Ascending aorta (tissue), 2 donors: Measurements from ENCODE around the gene MBP. TPM values are rescaled to one million over a fixed set of nuclear protein-coding genes. Genes with fewer than 3 reads are reported as not detected.

Experiments
- DNase-seq, 2 donors: peaks; one replicate each; pipeline ENCODE4 v3.0.0-alpha.2; 2019; ENCODE audit warnings: low spot score in 2 of 2
- H3K27ac ChIP-seq, 2 donors: fragments of 200-600 bp; sonication (generic); one replicate each; pipeline ENCODE4 v1.5.1; 2016 to 2017; ENCODE audit warnings: mild to moderate bottlenecking in 1 of 2
- H3K27me3 ChIP-seq: fragments of 200-600 bp; sonication (generic); one replicate; pipeline ENCODE4 v1.5.1; 2017
- H3K36me3 ChIP-seq, 2 donors: fragments of 200-600 bp; sonication (generic); one replicate each; pipeline ENCODE4 v1.5.1; 2016
- H3K4me1 ChIP-seq, 2 donors: fragments of 200-600 bp; sonication (generic); one replicate each; pipeline ENCODE4 v1.5.1; 2016 to 2017; ENCODE audit warnings: mild to moderate bottlenecking in 1 of 2
- H3K4me3 ChIP-seq, 2 donors: fragments of 200-600 bp; sonication (generic); one replicate each; pipeline ENCODE4 v1.5.1; 2016 to 2017; ENCODE audit warnings: mild to moderate bottlenecking in 1 of 2
- H3K9me3 ChIP-seq, 2 donors: fragments of 200-600 bp; sonication (generic); one replicate each; pipeline ENCODE4 v1.5.1; 2016
- intact Hi-C: fragments of 100-400 bp; cut with DNase I; formaldehyde crosslinking; loops from one replicate; pipeline ENCODE4 v1.15.1; 2023
- total RNA-seq: library from RNA; depleted of rRNA; stranded (reverse); fragments of >200 nt; gene quantifications from one replicate; pipeline ENCODE4 v1.1.0, GENCODE V29; 2016
- TF ChIP-seq, protein P1 (sequence below), 3 experiments: fragments of 200-600 bp in 2 of 3; fragments of 450-650 bp in 1 of 3; sonication (generic) in 2 of 3; IDR thresholded peaks; one replicate each; pipeline ENCODE4 v1.5.1; 2016 to 2019; ENCODE audit warnings: antibody characterized with exemption in 3 of 3, mild to moderate bottlenecking in 1 of 3, moderate library complexity in 1 of 3

Gene MBP
- total RNA-seq, 1 donor from 2014 or later, result 8.1 TPM

DNA sequence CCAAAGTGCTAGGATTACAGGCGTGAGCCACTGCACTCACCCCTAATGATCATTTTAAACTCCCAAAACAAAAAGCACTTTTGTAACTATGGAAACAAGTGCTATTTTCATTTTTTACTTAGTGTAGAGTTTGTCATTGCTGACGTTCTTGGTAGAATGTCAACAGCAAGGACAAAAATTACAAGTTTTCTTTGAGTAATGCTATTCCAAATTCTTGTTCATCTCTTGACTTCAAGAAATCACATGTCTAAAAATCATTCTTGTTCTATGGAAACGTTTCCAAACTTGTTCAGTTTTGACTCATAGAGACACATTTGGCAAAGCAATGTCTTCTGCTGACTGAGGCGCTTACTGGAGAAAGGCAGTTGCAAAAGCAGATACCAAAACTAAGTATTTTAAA, 82.6 kb downstream of the MBP start:
- peak overlapping the region; percentile 36 to 48 for H3K27ac ChIP-seq
- H3K4me1 ChIP-seq, result peaks cover 0 to 4% of the 10 kb centered on the region in 2 donors
- H3K9me3 ChIP-seq, result no peaks in the 10 kb centered on the region
- peaks cover 0 to 6% of the 10 kb centered on the region in 2 donors for H3K36me3 ChIP-seq
- intact Hi-C loops, result no loop called here
- no peak overlapping the region for H3K4me3 ChIP-seq
- TF ChIP-seq, protein P1, sequence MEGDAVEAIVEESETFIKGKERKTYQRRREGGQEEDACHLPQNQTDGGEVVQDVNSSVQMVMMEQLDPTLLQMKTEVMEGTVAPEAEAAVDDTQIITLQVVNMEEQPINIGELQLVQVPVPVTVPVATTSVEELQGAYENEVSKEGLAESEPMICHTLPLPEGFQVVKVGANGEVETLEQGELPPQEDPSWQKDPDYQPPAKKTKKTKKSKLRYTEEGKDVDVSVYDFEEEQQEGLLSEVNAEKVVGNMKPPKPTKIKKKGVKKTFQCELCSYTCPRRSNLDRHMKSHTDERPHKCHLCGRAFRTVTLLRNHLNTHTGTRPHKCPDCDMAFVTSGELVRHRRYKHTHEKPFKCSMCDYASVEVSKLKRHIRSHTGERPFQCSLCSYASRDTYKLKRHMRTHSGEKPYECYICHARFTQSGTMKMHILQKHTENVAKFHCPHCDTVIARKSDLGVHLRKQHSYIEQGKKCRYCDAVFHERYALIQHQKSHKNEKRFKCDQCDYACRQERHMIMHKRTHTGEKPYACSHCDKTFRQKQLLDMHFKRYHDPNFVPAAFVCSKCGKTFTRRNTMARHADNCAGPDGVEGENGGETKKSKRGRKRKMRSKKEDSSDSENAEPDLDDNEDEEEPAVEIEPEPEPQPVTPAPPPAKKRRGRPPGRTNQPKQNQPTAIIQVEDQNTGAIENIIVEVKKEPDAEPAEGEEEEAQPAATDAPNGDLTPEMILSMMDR (IDR thresholded peaks at IDR 0.05), result no peak
- H3K27me3 ChIP-seq, result no peaks in the 10 kb centered on the region
- no peak for DNase-seq

DNA sequence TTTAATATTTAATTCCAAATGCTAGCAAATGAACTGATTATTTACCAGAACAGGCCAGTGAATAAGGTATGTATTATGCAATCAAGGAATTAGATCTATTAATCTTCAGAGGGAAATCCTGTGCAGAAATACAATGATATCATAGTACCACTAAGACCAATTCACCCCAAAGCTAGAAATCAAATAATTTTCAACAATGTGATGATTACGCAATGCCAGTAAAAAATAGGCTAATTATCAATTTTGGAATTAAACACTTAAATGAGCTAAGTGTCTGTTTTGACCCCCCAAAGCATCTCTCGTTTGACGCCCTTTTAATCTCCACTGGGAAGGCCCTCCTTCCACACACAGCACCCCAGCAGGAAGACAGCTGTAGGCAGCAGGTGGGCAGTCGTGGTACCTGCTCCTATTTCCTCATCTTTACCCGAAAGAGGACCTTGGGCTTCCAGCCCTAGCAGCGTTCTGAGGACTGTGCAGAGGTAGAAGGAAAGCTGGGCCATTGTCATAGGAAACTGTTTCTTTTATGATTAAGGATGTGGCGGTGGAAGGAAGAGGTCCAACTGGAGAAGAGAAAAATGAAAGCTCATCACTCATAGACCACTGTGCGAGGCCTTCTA, 84.7 kb downstream of the MBP start:
- TF ChIP-seq, protein P1 (IDR thresholded peaks at IDR 0.05), result no peak
- Histone ChIP-seq H3K27me3 (no peaks in the 10 kb centered on the region), H3K27ac (no peak overlapping the region), H3K9me3 (no peaks in the 10 kb centered on the region), H3K36me3 (peaks cover 0 to 6% of the 10 kb centered on the region in 2 donors), H3K4me1 (peaks cover 0 to 4% of the 10 kb centered on the region in 2 donors), H3K4me3 (no peak overlapping the region)
- intact Hi-C loops, result no loop called here
- DNase-seq, result peak in 1 of 2 donors; percentile 28

DNA sequence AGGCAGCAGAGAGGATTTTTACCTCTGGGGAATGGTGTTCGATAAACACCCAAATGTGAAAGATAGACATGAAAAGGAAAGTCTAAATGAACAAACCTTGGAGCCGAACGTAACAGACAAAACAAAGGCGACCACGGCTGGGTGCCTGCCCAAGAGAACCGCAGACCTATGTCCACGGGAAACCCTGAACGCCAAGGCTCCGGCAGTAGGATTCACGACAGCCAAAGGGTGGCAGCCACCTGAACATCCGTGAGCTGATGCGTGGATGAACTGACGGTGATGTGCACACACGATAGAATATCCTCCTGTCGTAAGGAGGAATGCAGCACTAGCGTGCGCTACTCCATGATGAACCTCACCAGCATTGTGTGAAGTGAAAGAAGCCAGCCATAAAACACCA, 85.6 kb downstream of the MBP start:
- Histone ChIP-seq H3K4me1 (peaks cover 0 to 4% of the 10 kb centered on the region in 2 donors), H3K4me3 (no peak overlapping the region), H3K36me3 (peaks cover 0 to 6% of the 10 kb centered on the region in 2 donors), H3K27me3 (no peaks in the 10 kb centered on the region), H3K9me3 (no peaks in the 10 kb centered on the region), H3K27ac (no peak overlapping the region)
- intact Hi-C loops, result no loop called here
- TF ChIP-seq, protein P1 (IDR thresholded peaks at IDR 0.05), result no peak
- no peak for DNase-seq

DNA sequence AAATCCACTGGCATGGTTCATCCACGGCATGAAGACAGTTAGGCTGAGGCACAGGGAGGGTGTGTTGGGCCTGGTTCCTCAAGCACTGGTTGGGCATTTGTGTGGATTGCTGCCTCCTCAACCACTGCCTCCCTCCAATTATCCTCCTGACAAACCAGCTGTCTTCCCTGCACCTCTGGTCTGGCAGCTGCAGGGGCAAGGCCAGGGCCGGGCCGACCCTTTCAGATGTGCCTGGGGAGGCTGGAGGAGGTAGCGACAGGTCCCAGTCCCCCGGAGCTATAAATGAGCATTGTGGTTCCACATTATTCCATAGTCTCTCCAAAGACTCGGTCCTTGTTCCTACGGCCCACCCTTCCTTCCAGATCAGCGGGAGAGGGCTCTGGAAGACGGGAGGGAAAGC, 86.2 kb downstream of the MBP start:
- Histone ChIP-seq H3K9me3 (no peaks in the 10 kb centered on the region), H3K4me3 (no peak overlapping the region), H3K27me3 (no peaks in the 10 kb centered on the region), H3K4me1 (peaks cover 0 to 4% of the 10 kb centered on the region in 2 donors), H3K36me3 (peaks cover 0 to 6% of the 10 kb centered on the region in 2 donors), H3K27ac (no peak overlapping the region)
- TF ChIP-seq, protein P1 (IDR thresholded peaks at IDR 0.05), result no peak
- DNase-seq, result no peak
- intact Hi-C loops, result no loop called here

DNA sequence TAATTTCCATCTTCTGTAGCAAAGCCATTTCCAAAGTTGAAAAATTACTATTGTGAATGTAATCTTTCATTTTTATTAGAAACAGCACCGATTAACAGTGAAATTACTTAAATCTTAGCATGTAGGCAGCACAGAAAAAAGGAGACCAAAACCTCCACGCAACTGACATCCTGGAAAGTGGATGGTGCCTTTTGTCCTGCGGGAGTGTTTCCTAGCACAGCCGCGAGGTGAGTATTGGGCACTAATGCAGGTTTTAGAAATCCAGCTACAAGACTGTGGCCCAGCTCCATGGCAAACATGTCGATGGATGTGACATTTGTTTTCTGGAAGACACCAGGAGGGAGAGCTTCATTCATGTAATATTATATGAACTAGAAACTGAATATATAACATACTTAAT, 86.9 kb downstream of the MBP start:
- no peak overlapping the region for H3K27ac ChIP-seq
- H3K27me3 ChIP-seq, result no peaks in the 10 kb centered on the region
- H3K4me1 ChIP-seq, result peaks cover 0 to 4% of the 10 kb centered on the region in 2 donors
- TF ChIP-seq, protein P1 (IDR thresholded peaks at IDR 0.05), result no peak
- intact Hi-C loops, result no loop called here
- H3K36me3 ChIP-seq, result peaks cover 0 to 6% of the 10 kb centered on the region in 2 donors
- DNase-seq, result no peak
- H3K4me3 ChIP-seq, result no peak overlapping the region
- no peaks in the 10 kb centered on the region for H3K9me3 ChIP-seq
